AML-193 (cell line): ENCODE results near the gene BTBD2.
"Not testable (repeated sequence)": the region's sequence is repeated elsewhere in the genome, so short reads cannot be mapped to it uniquely, and the experiment has no call there.

ENCODE experiments used
- DNase-seq, 2 experiments: peaks; one replicate each; lab custom pipeline; 2025; lab: John Stamatoyannopoulos, UW

The BTBD2 gene

GRCh38 chr19:2039959-2040646, 24.6 kb upstream of the BTBD2 start:
- DNase-seq, result no peak

DNA sequence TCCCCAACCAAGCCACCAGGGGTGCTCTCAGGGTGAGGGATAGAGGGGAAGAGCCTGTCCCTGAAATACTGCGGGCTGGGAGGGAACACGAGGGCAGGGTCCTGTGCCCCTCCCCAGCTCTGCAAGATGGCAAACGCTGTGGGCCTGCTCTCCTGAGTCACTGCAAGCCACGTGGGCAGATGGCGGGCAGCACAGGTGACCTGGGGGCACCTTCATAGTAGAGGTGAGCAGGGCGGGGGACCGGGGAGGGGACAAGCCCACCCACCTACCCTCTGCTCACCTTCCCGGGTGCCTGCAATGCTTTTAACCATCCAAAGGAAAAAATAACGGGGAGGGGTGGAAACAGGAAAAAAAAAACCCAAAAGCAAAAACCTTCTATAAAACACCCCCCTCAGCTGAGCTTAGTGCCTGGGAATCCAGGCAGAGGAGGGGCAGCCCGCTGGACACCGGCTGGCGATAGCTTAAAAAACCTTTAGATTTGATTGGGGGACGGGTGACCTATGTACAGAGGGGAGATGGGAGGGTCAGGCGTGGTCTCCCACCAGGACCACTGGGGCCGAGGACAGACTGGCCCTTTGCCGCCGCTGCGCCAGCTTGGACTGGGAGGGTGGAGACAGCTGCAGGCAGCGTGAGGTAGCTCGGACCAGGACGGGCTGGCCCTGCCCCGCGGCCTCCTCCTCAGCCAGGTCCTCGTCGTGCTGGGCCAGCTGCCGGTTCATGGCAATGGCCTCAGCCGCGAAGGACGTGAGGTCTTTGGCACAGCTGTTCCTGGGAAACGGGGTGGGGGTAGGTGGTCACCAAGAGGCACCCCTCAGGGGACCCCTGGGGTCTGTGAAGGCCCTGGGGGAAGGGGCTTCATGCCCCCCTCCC, 23.8 kb upstream of the BTBD2 start:
- no peak for DNase-seq

DNA sequence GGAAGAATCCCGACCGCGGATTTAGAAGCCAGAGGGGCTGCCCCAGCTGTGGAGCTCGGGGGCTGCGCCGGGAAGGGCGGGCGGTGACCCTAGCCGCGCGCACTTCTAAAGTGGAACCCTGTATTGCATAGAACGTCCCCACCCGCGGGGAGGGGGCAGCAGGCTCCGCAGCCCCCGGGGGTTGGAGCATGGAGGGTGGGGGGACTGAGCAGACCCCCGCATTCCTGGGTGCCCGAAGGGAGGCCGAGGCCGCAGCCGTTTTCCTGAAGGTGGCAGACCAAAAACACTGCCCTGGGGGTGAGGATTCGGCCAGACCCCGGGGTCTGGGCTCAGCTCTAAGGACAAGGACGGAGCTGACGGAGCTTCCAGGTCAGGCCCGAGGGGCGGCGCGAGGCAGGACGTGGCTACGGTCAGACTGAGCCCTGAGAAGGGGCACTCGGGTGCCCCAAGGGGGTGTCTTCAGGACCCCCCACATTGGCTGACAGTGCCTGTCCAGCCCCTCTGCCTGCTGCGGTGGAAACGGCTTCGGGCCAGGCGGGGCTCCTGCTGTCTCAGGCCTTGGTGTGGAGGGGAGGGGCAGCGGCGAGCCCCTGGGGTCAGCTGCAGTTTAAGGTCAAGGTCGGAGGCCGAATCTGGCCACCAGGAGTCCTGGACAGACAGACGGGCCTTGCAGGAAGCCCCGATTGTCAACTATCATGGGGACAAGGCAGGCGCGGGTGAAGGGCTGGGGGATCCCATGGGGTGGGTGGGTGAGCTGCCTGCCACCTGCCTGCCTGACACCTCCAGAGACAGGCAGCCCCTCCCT, 23.0 kb upstream of the BTBD2 start:
- DNase-seq, result no peak

DNA sequence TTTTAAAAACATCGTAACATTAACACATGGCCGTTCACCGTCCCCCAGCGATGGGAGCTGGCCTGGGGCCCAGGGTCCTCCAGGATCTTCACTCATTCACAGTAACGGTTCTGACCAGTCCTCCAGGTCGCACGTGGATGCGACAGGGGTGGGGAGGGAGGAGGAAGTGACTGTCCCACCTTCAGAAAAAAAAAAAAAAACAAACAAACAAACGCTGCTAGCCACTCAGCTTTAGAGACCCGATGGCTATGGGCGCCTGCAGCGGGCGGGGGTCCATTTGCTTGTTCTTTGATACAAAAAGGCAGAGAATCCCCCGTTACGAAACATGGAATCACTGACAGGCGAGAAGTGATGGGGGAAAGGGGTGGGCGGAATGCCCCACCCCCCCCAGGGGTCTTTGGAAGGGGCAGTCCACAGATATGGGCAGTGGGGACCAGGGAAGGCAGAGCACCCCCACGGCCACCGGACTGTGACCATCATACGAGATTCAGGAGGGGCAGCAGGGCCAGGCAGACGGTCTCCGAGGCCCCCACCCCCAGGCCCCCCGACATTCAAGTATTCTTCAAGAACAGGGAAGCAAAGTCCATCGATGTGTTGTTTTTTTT, 22.2 kb upstream of the BTBD2 start:
- no peak for DNase-seq

- no peak for DNase-seq
These were observed 20.9 kb upstream of the BTBD2 start for GRCh38 chr19:2036424-2036823.

GRCh38 chr19:2035590-2035991, 20.1 kb upstream of the BTBD2 start:
- DNase-seq, result no peak

GRCh38 chr19:2034729-2035589, 19.4 kb upstream of the BTBD2 start:
- no peak for DNase-seq

GRCh38 chr19:2034253-2034652, 18.7 kb upstream of the BTBD2 start:
- DNase-seq, result not testable (repeated sequence)

DNA sequence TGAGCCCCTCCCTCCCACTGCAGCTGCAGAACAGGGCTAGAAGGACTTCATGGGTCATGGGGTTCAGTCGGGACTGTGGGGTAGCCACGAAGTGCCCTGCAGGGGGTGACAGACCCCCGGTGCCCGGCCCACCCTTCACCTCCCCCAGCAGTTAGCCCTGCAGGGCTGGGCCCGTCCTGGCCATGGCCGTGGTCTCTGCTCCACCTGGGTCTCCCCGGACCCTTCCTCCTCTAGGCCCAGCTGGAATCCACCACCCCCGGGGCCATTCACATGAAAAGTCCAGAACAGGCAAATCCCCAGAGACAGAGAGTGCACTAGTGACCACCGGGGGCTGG, 18.3 kb upstream of the BTBD2 start:
- no peak for DNase-seq

- DNase-seq, result no peak
These were observed 17.8 kb upstream of the BTBD2 start for GRCh38 chr19:2033115-2033824.

DNA sequence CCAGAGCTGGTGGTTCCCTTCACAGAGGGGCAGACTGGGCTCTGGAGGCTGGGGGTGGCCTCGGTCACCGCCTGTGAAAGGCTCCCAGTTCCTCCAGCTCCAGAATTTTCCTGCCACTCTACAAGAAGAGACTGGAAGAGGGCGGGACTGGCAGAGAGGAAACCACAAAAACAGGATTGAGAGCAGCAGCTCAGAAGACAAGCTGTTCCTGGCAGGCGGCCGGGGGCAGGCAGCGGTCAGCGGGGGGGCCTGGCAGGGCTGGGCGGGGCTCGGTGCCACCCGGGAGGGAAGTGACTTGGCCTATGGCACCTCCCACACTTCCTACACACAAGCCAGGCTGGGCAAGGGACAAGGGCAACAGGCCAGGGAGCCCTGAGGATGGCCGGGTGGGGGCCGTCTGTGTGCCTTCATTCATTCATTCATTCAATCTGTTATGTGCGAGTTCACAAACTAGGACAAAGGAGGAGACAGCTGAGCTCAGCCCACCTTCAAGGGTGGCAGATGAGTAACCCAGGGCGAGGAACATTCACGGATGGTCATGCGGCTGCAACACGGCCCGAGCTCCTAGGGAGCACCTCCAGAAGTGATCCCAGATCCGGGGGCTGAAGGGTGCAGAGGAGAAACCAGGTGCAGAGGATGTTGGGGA, 16.9 kb upstream of the BTBD2 start:
- peak; percentile 78 to 82 for DNase-seq

GRCh38 chr19:2027361-2027760, 11.8 kb upstream of the BTBD2 start:
- DNase-seq, result peak; percentile 60

- DNase-seq, result no peak
These were observed 11.3 kb upstream of the BTBD2 start for GRCh38 chr19:2026770-2027169.

- no peak for DNase-seq
These were observed 6.8 kb upstream of the BTBD2 start for GRCh38 chr19:2022289-2022688.

DNA sequence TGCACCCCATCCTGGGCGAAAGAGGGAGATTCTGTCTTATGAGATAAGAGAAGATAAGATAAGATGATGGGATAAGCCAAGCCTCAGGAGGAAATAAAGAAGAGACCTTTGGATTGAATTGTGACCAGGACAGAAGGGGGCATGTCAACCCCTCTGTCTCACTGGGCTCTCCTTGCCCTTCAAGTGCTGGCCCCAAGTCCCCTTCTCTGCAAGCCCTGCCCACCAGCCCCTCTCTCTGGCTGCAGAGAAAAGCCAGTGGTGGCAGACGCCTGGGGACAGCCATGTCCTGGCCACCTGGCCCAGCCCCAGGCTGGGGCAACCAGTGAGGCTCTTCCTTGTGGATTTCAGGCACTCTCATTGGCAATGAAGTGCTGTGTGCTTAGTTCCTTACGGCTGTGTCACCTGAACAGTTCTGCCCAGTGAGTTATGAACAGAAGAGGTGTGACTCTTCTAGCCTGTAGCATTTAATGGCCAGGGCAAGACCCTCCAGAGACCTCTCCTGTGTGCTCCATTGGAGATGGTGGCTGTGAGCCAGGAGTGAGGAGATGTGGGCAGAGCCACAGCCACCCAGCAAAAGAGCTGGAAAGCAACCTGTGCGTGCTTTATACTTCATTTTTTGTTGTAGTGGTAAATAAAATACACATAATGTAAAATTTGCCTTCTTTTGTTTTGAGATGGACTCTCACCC, 6.1 kb upstream of the BTBD2 start:
- DNase-seq, result no peak

DNA sequence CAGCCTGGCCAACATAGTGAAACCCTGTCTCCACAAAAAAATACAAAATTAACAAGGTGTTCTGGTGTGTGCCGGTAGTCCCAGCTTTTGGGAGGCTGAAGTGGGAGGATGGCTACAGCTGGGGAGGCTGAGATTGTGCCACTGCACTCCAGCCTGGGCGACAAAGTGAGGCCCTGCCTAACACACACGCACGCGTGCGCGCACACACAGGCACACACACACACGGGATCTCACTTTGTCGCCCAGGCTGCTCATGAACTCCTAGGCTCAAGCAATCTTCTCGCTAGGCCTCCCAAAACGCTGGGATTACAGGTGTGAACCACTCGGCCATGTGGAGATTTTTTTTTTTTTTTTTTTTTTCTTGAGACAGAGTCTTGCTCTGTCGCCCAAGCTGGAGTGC, 3.2 kb upstream of the BTBD2 start:
- DNase-seq, result no peak

DNA sequence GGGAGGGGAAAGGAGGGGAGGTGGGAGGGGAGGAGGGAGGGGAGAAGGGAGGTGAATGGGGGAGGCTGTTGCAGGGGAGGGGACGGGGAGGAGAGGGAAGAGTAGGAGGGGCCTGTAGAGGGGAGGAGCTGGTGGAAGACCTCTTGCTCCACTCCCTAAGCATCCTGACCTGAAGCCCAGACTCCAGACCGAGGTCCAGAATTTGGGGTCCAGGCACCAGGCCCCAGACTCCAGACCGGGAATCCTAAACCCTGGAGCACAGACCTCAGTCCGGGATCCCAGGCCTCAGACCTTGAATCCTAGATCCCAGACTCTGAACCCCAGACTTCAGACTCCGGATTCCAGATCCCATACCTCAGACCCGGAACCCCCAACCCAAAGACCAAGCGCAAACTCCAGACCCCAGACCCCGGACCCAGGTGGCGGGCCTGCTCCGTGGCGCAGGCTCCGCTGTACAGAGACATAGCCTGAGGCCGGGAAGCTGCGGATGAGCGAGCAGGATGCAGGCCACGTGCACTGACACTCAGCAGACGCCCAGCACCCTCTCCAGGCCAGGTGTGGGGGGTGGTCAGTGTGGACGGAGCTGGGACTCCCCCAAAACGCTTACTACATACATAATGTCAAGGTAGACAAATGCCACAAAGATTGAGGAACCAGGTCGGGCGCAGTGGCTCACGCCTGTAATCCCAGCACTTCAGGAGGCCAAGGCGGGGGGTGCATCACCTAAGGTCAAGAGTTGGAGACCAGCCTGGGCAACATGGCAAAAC, 710 bp upstream of the BTBD2 start:
- peak; percentile 22 to 45 for DNase-seq

DNA sequence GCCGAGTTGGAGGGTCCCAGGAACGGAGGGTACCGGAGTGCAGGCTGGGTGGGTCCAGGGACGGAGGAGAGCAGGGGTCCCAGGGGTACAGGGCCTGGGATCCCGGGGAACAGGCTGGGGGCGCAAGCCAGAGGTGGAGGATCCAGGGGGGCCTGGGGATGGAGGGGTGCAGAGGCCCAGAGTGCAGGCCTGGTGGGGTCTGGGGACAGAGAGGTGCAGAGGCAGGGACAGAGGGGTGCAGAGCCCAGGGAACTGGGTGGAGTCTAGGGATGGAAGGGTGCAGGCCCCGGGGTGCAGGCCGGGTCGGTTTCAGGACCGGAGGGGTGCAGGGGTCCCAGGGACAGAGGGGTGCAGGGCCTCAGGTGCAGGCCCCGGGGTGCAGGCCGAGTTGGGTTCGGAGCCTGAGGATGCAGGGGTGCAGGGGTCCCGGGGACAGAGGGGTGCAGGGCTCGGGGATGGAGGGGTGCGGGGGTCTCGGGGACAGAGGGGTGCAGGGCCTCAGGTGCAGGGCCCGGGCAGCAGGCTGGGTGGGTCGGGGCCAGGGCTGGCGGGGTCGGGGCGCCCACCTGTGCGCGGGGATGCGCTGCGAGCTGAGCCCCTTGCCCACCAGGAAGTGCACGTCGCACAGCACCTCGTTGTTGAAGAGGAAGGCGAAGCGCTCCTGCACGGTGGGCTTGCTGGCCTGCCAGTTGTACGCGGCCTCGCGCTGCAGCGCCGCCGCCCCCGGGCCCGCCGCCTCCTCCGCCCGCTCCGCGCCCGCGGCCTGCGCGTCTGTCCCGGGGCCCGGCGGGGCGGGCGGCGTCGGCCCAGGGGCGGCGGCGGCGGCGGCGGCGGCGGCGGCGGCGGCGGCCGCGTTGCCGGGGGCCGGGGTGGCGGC, 545 bp downstream of the BTBD2 start:
- DNase-seq, result no peak
